NB4 (cell line): ENCODE data around the gene PNPT1.

Source experiments
- MYC ChIP-seq: IDR thresholded peaks from 2 replicates; pipeline ENCODE4 v1.6.1; 2011; ENCODE audit warnings: low read depth, low read length
- POLR2A ChIP-seq: IDR thresholded peaks from 2 replicates; pipeline ENCODE4 v1.6.1; 2011; ENCODE audit warnings: mild to moderate bottlenecking; ENCODE audit not compliant: insufficient read length; ENCODE audit errors: extremely low read depth
- TF ChIP-seq, protein P1 (sequence below): IDR thresholded peaks from one replicate; pipeline ENCODE4 v1.5.1; 2012; ENCODE audit warnings: low read depth, low read length

DNA sequence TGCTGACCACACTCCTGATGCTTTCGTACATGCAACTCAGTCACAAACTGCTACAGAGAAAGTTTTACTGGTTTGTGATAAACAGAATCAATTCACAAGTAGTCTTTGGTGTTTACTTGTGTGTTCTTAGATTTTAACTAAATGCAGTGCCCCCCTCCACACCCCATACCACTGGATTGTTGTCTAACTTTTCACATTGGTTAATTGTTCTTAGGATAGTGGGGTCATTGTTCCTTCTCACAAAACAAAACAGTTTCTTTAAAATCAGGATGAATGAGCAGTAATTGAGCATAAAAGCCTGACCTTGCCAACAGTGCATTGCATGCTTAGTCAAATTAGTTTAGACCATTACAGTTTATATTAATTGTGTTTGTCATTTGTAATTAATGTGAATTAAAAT, 14.1 kb upstream of the PNPT1 start:
- TF ChIP-seq, protein P1, sequence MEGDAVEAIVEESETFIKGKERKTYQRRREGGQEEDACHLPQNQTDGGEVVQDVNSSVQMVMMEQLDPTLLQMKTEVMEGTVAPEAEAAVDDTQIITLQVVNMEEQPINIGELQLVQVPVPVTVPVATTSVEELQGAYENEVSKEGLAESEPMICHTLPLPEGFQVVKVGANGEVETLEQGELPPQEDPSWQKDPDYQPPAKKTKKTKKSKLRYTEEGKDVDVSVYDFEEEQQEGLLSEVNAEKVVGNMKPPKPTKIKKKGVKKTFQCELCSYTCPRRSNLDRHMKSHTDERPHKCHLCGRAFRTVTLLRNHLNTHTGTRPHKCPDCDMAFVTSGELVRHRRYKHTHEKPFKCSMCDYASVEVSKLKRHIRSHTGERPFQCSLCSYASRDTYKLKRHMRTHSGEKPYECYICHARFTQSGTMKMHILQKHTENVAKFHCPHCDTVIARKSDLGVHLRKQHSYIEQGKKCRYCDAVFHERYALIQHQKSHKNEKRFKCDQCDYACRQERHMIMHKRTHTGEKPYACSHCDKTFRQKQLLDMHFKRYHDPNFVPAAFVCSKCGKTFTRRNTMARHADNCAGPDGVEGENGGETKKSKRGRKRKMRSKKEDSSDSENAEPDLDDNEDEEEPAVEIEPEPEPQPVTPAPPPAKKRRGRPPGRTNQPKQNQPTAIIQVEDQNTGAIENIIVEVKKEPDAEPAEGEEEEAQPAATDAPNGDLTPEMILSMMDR = no peak
- TF ChIP-seq POLR2A (no peak), MYC (no peak)
